Ishikawa (cell line): ENCODE measurements around the gene UBALD1.

Source experiments
- CEBPB ChIP-seq: IDR thresholded peaks from 2 replicates; pipeline ENCODE4 v1.6.1; 2012
- CREB1 ChIP-seq: IDR thresholded peaks from 2 replicates; pipeline ENCODE4 v1.6.1; 2012; ENCODE audit warnings: low read depth
- EGR1 ChIP-seq: IDR thresholded peaks from 2 replicates; pipeline ENCODE4 v1.6.1; 2012
- EP300 ChIP-seq: IDR thresholded peaks from 2 replicates; pipeline ENCODE4 v1.6.1; 2012; ENCODE audit warnings: borderline replicate concordance
- FOXM1 ChIP-seq: IDR thresholded peaks from 2 replicates; pipeline ENCODE4 v1.6.1; 2012; ENCODE audit warnings: low read depth, borderline replicate concordance
- MAX ChIP-seq: IDR thresholded peaks from 2 replicates; pipeline ENCODE4 v1.6.1; 2012
- NFIC ChIP-seq: IDR thresholded peaks from 2 replicates; pipeline ENCODE4 v1.6.1; 2012
- RAD21 ChIP-seq: IDR thresholded peaks from 2 replicates; pipeline ENCODE4 v1.6.1; 2012; ENCODE audit warnings: low read depth
- REST ChIP-seq: IDR thresholded peaks from 2 replicates; pipeline ENCODE4 v1.6.1; 2012; ENCODE audit warnings: low read depth, mild to moderate bottlenecking
- TAF1 ChIP-seq: IDR thresholded peaks from 2 replicates; pipeline ENCODE4 v1.6.1; 2012; ENCODE audit warnings: low read depth, mild to moderate bottlenecking
- TCF12 ChIP-seq: IDR thresholded peaks from 2 replicates; pipeline ENCODE4 v1.6.1; 2012; ENCODE audit warnings: low read depth
- TEAD4 ChIP-seq: IDR thresholded peaks from 2 replicates; pipeline ENCODE4 v1.6.1; 2012
- USF1 ChIP-seq: IDR thresholded peaks from 2 replicates; pipeline ENCODE4 v1.6.1; 2012
- YY1 ChIP-seq: IDR thresholded peaks from 2 replicates; pipeline ENCODE4 v1.6.1; 2012; ENCODE audit warnings: low read depth
- ZBTB7A ChIP-seq: IDR thresholded peaks from 2 replicates; pipeline ENCODE4 v1.6.1; 2012; ENCODE audit warnings: low read depth

The UBALD1 gene

DNA sequence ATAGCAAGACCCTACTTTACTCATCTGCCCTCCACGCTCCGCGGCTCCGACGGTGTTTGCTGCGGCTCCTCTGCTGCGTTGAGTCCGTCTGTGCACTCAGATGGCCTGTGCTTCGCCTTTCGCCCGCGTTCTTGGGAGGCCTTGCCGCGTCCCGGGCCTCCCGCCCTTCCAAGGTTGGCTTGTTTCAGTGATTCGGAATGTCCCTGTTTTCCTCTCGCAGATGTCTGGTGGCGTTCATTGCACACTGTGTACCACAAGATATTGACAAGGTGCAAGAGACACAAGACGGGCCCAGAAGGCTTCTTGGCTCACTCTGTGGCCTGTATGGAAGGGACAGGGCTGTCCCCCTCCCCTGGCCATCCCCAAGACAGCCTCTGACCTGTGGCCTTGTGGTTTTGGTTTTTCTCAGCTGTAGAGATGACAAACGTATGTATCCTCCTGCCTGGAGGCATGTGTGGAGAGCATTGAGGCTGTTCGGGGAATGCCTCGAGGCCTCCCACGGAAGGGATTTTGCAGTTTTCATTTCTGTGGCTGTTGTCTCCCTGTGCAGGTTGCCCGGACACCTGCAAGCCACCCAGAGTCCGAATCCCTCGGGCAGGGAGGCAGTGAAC, 25.3 kb upstream of the UBALD1 start:
- TF ChIP-seq CEBPB (no peak), ZBTB7A (no peak), RAD21 (no peak), FOXM1 (no peak), EGR1 (no peak), TAF1 (no peak), NFIC (no peak), EP300 (no peak), TEAD4 (no peak), CREB1 (no peak), MAX (no peak)

GRCh38 chr16:4637501-4638166, 22.9 kb upstream of the UBALD1 start:
- no peak for TF ChIP-seq TEAD4
- TF ChIP-seq ZBTB7A = no peak
- TF ChIP-seq FOXM1 = no peak
- TF ChIP-seq NFIC = no peak
- no peak for TF ChIP-seq YY1
- TF ChIP-seq TCF12 = no peak
- TF ChIP-seq USF1 = no peak
- TF ChIP-seq TAF1 = no peak
- TF ChIP-seq EGR1 = no peak
- TF ChIP-seq REST = no peak
- TF ChIP-seq CREB1 = no peak
- no peak for TF ChIP-seq EP300
- TF ChIP-seq RAD21 = no peak
- TF ChIP-seq CEBPB = no peak
- no peak for TF ChIP-seq MAX

- TF ChIP-seq REST (no peak), USF1 (no peak), TAF1 (no peak), FOXM1 (no peak), EGR1 (no peak), TEAD4 (no peak), CREB1 (no peak), EP300 (no peak), TCF12 (no peak), NFIC (no peak)
Observed at GRCh38 chr16:4636196-4636595, 21.5 kb upstream of the UBALD1 start.

DNA sequence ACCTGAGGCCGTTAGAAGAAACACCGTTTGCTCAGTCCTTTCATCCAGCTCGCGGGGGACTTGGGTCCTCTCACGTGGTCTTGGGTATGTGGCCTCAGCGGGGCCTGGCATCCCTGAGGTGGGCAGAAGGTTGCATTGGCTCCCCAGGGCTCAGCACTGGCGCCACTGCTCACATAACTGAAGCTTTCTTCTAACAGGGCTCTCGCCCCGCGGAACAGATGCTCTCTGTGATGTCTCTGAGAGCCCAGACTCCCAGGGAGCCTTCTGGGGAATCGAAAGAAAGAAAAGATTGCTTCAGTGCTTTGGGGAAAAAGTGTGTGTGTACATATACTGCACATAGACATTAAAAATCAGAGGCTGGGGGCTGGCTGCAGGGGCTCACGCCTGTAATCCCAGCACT, 20.1 kb upstream of the UBALD1 start:
- TF ChIP-seq CEBPB (no peak), EP300 (no peak), NFIC (no peak), MAX (no peak), YY1 (no peak), EGR1 (no peak)

DNA sequence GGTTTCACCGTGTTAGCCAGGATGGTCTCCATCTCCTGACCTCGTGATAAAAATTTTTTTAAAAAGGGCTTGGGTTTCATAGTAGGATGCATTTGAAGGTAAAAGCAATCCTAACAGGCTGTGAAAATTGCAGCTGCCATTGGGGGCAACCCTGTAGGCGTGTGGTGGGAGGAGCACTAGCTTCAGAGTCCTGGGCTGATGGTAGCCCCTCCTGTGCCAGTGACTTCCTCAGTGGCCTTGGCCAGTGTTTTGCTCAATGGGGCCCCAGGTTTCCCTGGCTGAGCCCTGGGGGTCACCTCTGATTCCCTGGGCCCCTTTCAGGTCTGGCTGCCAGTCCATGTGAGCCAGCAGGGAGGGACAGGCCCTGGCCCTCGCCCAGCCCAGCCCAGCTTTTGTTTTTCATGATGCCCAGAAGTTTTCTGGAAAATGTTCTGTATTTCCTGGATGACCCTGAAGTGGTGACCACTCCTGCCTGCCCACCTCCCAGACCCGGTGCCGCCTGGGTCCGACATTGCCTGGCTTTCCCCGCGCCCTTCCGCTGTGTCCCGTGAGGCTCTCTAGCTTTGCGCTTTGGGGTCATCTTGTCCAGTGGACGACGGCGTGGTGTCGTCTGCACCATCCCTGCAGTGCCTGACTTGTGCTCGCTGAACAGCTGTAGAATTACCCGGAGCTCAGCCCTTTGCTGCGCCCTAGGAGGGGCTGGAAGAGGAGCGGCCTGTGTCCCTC, 19.4 kb upstream of the UBALD1 start:
- TF ChIP-seq YY1 = no peak
- no peak for TF ChIP-seq EP300
- no peak for TF ChIP-seq MAX
- TF ChIP-seq NFIC = no peak
